ENCODE results near the gene KLF12. TPM values are rescaled to one million over a fixed set of nuclear protein-coding genes. Genes with fewer than 3 reads are reported as not detected.

The KLF12 gene
- total RNA-seq, 1 donor from 2014 or later: 4.3 TPM

- no peak overlapping the region for H3K4me3 ChIP-seq (ENCODE audit: low read depth, low read length)
- no peak for TF ChIP-seq CTCF (conservative IDR thresholded peaks at IDR 0.05; ENCODE audit: low read depth, low read length)
- no peak for DNase-seq (ENCODE audit: low read depth)
These were observed 29.4 kb downstream of the KLF12 start for GRCh38 chr13:74104661-74105275.

DNA sequence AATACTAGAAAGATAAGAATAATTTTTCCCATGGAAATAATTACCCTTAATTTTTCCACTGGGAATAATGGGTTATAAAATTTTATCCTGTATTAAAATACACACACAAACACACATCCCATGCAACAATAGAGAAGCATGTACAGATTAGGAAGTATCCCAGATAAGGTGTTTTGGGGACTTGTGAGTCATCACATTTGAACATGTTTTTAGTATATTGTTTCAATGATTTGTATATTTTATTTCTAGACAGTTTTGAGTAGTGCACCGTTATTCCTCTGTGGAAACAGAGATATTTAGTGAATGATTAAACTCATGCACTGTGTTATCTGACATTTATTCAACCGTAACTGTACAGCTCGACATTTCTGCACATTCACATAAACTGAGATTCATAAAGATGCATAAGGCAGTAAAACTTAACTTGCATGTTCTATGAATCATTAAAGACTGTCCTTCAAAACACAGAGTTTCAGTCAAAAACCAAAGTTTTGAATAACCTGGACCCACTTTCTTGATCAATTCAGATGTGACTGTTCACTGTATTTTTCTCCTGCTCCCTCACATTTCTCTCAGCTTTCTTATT lies 30.1 kb downstream of the KLF12 start:
- no peak for DNase-seq (ENCODE audit: low read depth)
- TF ChIP-seq CTCF (conservative IDR thresholded peaks at IDR 0.05; ENCODE audit: low read depth, low read length): no peak
- no peak overlapping the region for H3K4me3 ChIP-seq (ENCODE audit: low read depth, low read length)

DNA sequence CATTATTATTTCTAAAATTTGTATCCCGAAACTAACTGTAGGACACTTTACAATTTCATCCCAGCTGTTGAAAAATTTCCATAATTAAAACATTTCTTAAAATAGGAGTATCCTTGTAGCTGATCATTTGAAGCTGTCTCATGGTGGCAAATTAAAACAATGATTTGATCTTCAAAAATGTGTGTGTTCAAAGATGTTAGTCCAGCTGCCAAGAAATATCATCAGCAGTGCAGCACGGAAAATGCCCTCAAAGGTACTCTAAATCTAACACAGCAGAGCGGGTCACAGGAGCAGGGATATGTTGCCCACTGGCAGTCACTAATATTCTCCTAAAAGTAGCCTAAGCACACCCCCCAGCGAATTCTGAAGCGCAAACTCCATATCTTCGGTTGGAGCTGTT lies 31.0 kb downstream of the KLF12 start:
- no peak for TF ChIP-seq CTCF (conservative IDR thresholded peaks at IDR 0.05; ENCODE audit: low read depth, low read length)
- DNase-seq (ENCODE audit: low read depth): no peak
- no peak overlapping the region for H3K4me3 ChIP-seq (ENCODE audit: low read depth, low read length)

- DNase-seq (ENCODE audit: low read depth): no peak
- TF ChIP-seq CTCF (conservative IDR thresholded peaks at IDR 0.05; ENCODE audit: low read depth, low read length): no peak
- H3K4me3 ChIP-seq (ENCODE audit: low read depth, low read length): no peak overlapping the region
These were observed 31.5 kb downstream of the KLF12 start for GRCh38 chr13:74102691-74103090.

DNA sequence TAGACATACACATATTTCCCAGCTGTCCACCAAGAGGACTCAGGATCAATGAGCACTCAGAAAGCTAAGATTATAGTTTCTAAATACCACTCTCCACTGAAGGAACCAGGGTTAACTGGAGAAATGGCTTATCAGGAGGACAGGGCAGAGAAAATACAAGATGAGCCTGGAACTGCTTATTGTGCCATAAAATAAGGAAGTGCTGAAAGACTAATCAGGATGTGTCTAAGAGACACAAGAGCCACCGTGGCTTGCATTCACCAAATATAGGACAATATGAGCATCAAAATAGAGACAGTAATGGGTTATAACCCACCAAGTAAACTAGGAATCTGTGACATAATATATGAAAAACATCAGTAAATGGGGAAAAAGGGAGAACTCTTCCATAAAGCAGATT lies 32.8 kb downstream of the KLF12 start:
- TF ChIP-seq CTCF (conservative IDR thresholded peaks at IDR 0.05; ENCODE audit: low read depth, low read length): no peak
- DNase-seq (ENCODE audit: low read depth): no peak
- H3K4me3 ChIP-seq (ENCODE audit: low read depth, low read length): no peak overlapping the region

DNA sequence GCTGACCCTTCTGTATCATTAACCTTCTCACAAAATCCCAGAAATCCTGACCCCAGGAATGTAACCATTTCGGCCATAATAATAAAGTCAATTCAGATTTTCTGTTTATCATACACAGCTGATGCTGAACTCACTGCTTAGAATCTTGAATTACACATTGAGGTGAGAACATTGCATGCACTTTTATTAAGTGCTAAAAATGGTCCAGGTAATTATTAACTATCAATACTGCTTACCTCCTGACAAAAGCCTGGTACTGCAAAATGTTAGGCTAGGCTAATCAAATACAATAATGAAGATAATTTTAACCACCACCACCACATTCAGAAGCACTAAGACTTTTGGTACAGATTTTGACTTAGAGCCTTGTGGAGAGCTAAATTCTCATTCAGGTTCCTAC lies 36.1 kb downstream of the KLF12 start:
- DNase-seq (ENCODE audit: low read depth): no peak
- no peak overlapping the region for H3K4me3 ChIP-seq (ENCODE audit: low read depth, low read length)
- no peak for TF ChIP-seq CTCF (conservative IDR thresholded peaks at IDR 0.05; ENCODE audit: low read depth, low read length)

DNA sequence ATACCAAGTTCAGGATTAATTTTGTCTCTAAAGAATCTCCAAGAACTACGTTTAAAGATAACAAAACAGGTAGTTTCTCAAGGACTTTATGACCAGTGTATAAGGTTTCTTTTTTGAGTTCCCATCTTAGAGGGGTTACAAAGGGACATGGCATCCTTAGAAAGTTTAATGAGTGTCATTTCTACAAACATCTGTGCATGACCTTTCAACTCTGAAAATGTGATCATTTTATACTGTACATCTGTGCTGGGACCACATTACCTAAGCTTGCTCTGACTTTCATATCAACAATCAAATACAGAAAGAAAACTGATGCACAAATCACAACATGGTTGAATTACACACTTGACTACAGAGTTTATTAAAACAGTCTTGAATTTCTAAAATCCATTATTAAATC lies 37.1 kb downstream of the KLF12 start:
- no peak for TF ChIP-seq CTCF (conservative IDR thresholded peaks at IDR 0.05; ENCODE audit: low read depth, low read length)
- DNase-seq (ENCODE audit: low read depth): no peak
- no peak overlapping the region for H3K4me3 ChIP-seq (ENCODE audit: low read depth, low read length)
